Keratinocyte (primary cell): Measurements from ENCODE around the gene DNAJA4. TPM values are rescaled to one million over a fixed set of nuclear protein-coding genes. Genes with fewer than 3 reads are reported as not detected.

Experiments
- DNase-seq: peaks from one replicate; pipeline ENCODE4 v3.0.0-alpha.2; 2011; ENCODE audit warnings: low read depth, missing footprints, low spot score
- FAIRE-seq: peaks from 2 replicates; lab custom pipeline; 2011; peaks lifted over from hg19 to GRCh38; lab: Jason Lieb, UNC
- H2AFZ ChIP-seq: 2 replicates; pipeline ENCODE4 v1.6.0; 2012; ENCODE audit warnings: low read length, control low read depth, inconsistent platforms; ENCODE audit not compliant: control insufficient read depth
- H3K27ac ChIP-seq: 2 replicates; pipeline ENCODE4 v1.5.1; 2011; ENCODE audit warnings: low read length; ENCODE audit not compliant: control insufficient read depth, insufficient read depth
- H3K27me3 ChIP-seq: 3 replicates; pipeline ENCODE4 v1.6.0; 2011; ENCODE audit warnings: low read length; ENCODE audit not compliant: control insufficient read depth, insufficient read depth; ENCODE audit errors: extremely low read depth
- H3K36me3 ChIP-seq, 2 experiments: 2 replicates in 1 of 2; 3 replicates in 1 of 2; pipeline ENCODE4 v1.5.1; 2011; ENCODE audit warnings: low read length in 2 of 2, mild to moderate bottlenecking in 1 of 2; ENCODE audit not compliant: control insufficient read depth in 2 of 2, insufficient read depth in 2 of 2; ENCODE audit errors: extremely low read depth in 1 of 2
- H3K4me1 ChIP-seq: 3 replicates; pipeline ENCODE4 v1.5.1; 2011; ENCODE audit warnings: low read length; ENCODE audit not compliant: control insufficient read depth, insufficient read depth; ENCODE audit errors: extremely low read depth
- H3K4me2 ChIP-seq: 3 replicates; pipeline ENCODE4 v1.6.0; 2011; ENCODE audit warnings: low read depth, low read length; ENCODE audit not compliant: control insufficient read depth, insufficient read depth; ENCODE audit errors: extremely low read depth
- H3K4me3 ChIP-seq, 3 experiments: fragments of 200-600 bp in 1 of 3; sonication (generic) in 1 of 3; 2 replicates in 2 of 3; 3 replicates in 1 of 3; pipeline ENCODE4 v1.5.1; 2011 to 2016; ENCODE audit warnings: low read length in 3 of 3, mild to moderate bottlenecking in 3 of 3, control low read depth in 2 of 3, inconsistent platforms in 1 of 3, low read depth in 1 of 3, mixed read lengths in 1 of 3, mixed run types in 1 of 3, moderate library complexity in 1 of 3; ENCODE audit not compliant: control insufficient read depth in 2 of 3, insufficient read depth in 2 of 3; ENCODE audit errors: extremely low read depth in 1 of 3
- H3K79me2 ChIP-seq: 2 replicates; pipeline ENCODE4 v1.6.0; 2012; ENCODE audit warnings: low read length; ENCODE audit not compliant: control insufficient read depth, insufficient read depth
- H3K9ac ChIP-seq: 3 replicates; pipeline ENCODE4 v1.6.0; 2011; ENCODE audit warnings: low read length; ENCODE audit not compliant: control insufficient read depth, insufficient read depth; ENCODE audit errors: extremely low read depth
- H3K9me1 ChIP-seq: 3 replicates; pipeline ENCODE4 v1.6.0; 2011; ENCODE audit warnings: low read length; ENCODE audit not compliant: control insufficient read depth, insufficient read depth; ENCODE audit errors: extremely low read depth
- H3K9me3 ChIP-seq: 2 replicates; pipeline ENCODE4 v1.5.1; 2012; ENCODE audit warnings: low read depth, low read length; ENCODE audit not compliant: control insufficient read depth
- H4K20me1 ChIP-seq: 3 replicates; pipeline ENCODE4 v1.6.0; 2011; ENCODE audit warnings: low read length; ENCODE audit not compliant: control insufficient read depth, insufficient read depth; ENCODE audit errors: extremely low read depth
- CTCF ChIP-seq, 3 experiments: IDR thresholded peaks in 1 of 3; conservative IDR thresholded peaks in 1 of 3; optimal IDR thresholded peaks in 1 of 3; 2 replicates in 2 of 3; 3 replicates in 1 of 3; pipeline versions ENCODE3 to v1.5.1; 2011; ENCODE audit warnings: low read length in 3 of 3, mild to moderate bottlenecking in 3 of 3, moderate library complexity in 2 of 3, control low read depth in 1 of 3, inconsistent platforms in 1 of 3; ENCODE audit not compliant: insufficient read depth in 2 of 3; ENCODE audit errors: extremely low read depth in 1 of 3
- EZH2 ChIP-seq: IDR thresholded peaks from one replicate; pipeline ENCODE4 v1.6.1; 2012; ENCODE audit warnings: inconsistent platforms, mild to moderate bottlenecking, low read length, moderate library complexity
- dilution Hi-C: fragments of 300-500 bp; cut with MboI; formaldehyde crosslinking; loops from one replicate; pipeline ENCODE4 v1.7.0; 2020; ENCODE audit warnings: low sequenced_read_pairs; ENCODE audit not compliant: extremely low pct_ligation_motif_present
- polyA plus RNA-seq, 5 experiments: library from polyadenylated mRNA; depleted of rRNA in 3 of 5; stranded (reverse) in 3 of 5; stranded (forward) in 1 of 5; unstranded in 1 of 5; fragments of >200 nt; gene quantifications; 1 replicate in 1 of 5; 2 replicates in 3 of 5; 3 replicates in 1 of 5; pipeline versions ENCODE4 v1.2.1 to v1.2.3, GENCODE V29; 2011 to 2012; ENCODE audit warnings: missing spikeins in 2 of 5, low read depth in 1 of 5, low replicate concordance in 1 of 5

DNAJA4 gene
- polyA plus RNA-seq, 1 donor (not counting 4 experiments of a cell fraction or from before 2014, with no cell fraction given): 4.1 TPM

- no peaks in the 10 kb centered on the region for H4K20me1 ChIP-seq
- dilution Hi-C loops: no loop called here
- H3K9me1 ChIP-seq: no peaks in the 10 kb centered on the region
- H2AFZ ChIP-seq: no peak overlapping the region
- no peaks in the 10 kb centered on the region for H3K27me3 ChIP-seq
- no peak overlapping the region for H3K9ac ChIP-seq
- FAIRE-seq (no peak), DNase-seq (no peak)
- no peak overlapping the region for H3K4me3 ChIP-seq
- no peaks in the 10 kb centered on the region for H3K4me1 ChIP-seq
- no peak overlapping the region for H3K4me2 ChIP-seq
- no peak overlapping the region for H3K27ac ChIP-seq
- TF ChIP-seq EZH2: no peak
- peaks cover 19 to 22% of the 10 kb centered on the region in 2 experiments for H3K36me3 ChIP-seq
- no peaks in the 10 kb centered on the region for H3K9me3 ChIP-seq
- peaks cover 11% of the 10 kb centered on the region for H3K79me2 ChIP-seq
Observed at GRCh38 chr15:78291698-78292097, 27.3 kb downstream of the DNAJA4 start.

GRCh38 chr15:78292219-78292618 is 27.9 kb downstream of the DNAJA4 start:
- H3K4me2 ChIP-seq: no peak overlapping the region
- H3K27ac ChIP-seq: no peak overlapping the region
- H4K20me1 ChIP-seq: no peaks in the 10 kb centered on the region
- no peak for FAIRE-seq
- dilution Hi-C loops: no loop called here
- no peak overlapping the region for H3K9ac ChIP-seq
- no peak overlapping the region for H3K4me3 ChIP-seq
- H3K4me1 ChIP-seq: no peaks in the 10 kb centered on the region
- peaks cover 17% of the 10 kb centered on the region for H3K79me2 ChIP-seq
- H3K36me3 ChIP-seq: peaks cover 19 to 20% of the 10 kb centered on the region in 2 experiments
- H3K27me3 ChIP-seq: no peaks in the 10 kb centered on the region
- no peak for DNase-seq
- TF ChIP-seq CTCF (optimal IDR thresholded peaks at IDR 0.05 in 1 of 3, IDR thresholded peaks at IDR 0.05 in 1 of 3, conservative IDR thresholded peaks at IDR 0.05 in 1 of 3; ENCODE audit: extremely low read depth in 1 of 3, insufficient read depth in 2 of 3, low read length in 3 of 3) (no peak), EZH2 (no peak)
- no peaks in the 10 kb centered on the region for H3K9me1 ChIP-seq
- H2AFZ ChIP-seq: no peak overlapping the region
- no peaks in the 10 kb centered on the region for H3K9me3 ChIP-seq
